ENCODE data around the gene H6PD. TPM values are rescaled to one million over a fixed set of nuclear protein-coding genes. Genes with fewer than 3 reads are reported as not detected.

The H6PD gene
- total RNA-seq, 1 donor from 2014 or later, result 36.2 TPM

- H3K27me3 Mint-ChIP-seq, result no peaks in the 10 kb centered on the region
- DNase-seq (ENCODE audit: low spot score, unreplicated experiment), result no peak
- no peaks in the 10 kb centered on the region for H3K4me1 Mint-ChIP-seq (ENCODE audit: low read depth)
- H3K4me3 Mint-ChIP-seq (ENCODE audit: low read depth), result no peak overlapping the region
- TF ChIP-seq CTCF (IDR thresholded peaks at IDR 0.05; ENCODE audit: unreplicated experiment), result no peak
- no peak overlapping the region for H3K27ac Mint-ChIP-seq
- H3K9me3 Mint-ChIP-seq (ENCODE audit: low read depth), result no peaks in the 10 kb centered on the region
- H3K36me3 Mint-ChIP-seq (ENCODE audit: insufficient read depth), result peaks cover 2% of the 10 kb centered on the region
These were observed 36.7 kb downstream of the H6PD start for GRCh38 chr1:9271283-9271682.

- no peak for TF ChIP-seq CTCF (IDR thresholded peaks at IDR 0.05; ENCODE audit: unreplicated experiment)
- no peak for DNase-seq (ENCODE audit: low spot score, unreplicated experiment)
- Mint-ChIP-seq H3K27ac (no peak overlapping the region), H3K4me3 (ENCODE audit: low read depth) (no peak overlapping the region), H3K27me3 (no peaks in the 10 kb centered on the region), H3K4me1 (ENCODE audit: low read depth) (no peaks in the 10 kb centered on the region), H3K36me3 (ENCODE audit: insufficient read depth) (peaks cover 2% of the 10 kb centered on the region), H3K9me3 (ENCODE audit: low read depth) (no peaks in the 10 kb centered on the region)
These were observed 37.5 kb downstream of the H6PD start for GRCh38 chr1:9271861-9272595.

GRCh38 chr1:9273177-9273576 is 38.6 kb downstream of the H6PD start:
- no peak for DNase-seq (ENCODE audit: low spot score, unreplicated experiment)
- H3K36me3 Mint-ChIP-seq (ENCODE audit: insufficient read depth), result peaks cover 2% of the 10 kb centered on the region
- no peaks in the 10 kb centered on the region for H3K9me3 Mint-ChIP-seq (ENCODE audit: low read depth)
- H3K4me3 Mint-ChIP-seq (ENCODE audit: low read depth), result no peak overlapping the region
- no peak overlapping the region for H3K27ac Mint-ChIP-seq
- TF ChIP-seq CTCF (IDR thresholded peaks at IDR 0.05; ENCODE audit: unreplicated experiment), result no peak
- no peaks in the 10 kb centered on the region for H3K4me1 Mint-ChIP-seq (ENCODE audit: low read depth)
- H3K27me3 Mint-ChIP-seq, result no peaks in the 10 kb centered on the region

- peaks cover 2% of the 10 kb centered on the region for H3K27me3 Mint-ChIP-seq
- H3K9me3 Mint-ChIP-seq (ENCODE audit: low read depth), result no peaks in the 10 kb centered on the region
These were observed 40.6 kb downstream of the H6PD start for GRCh38 chr1:9275161-9275560.

GRCh38 chr1:9275567-9276034 is 41.0 kb downstream of the H6PD start:
- no peak overlapping the region for H3K4me3 Mint-ChIP-seq (ENCODE audit: low read depth)
- no peak overlapping the region for H3K27ac Mint-ChIP-seq
- H3K36me3 Mint-ChIP-seq (ENCODE audit: insufficient read depth), result peaks cover 2% of the 10 kb centered on the region
- no peak for DNase-seq (ENCODE audit: low spot score, unreplicated experiment)
- peaks cover 2% of the 10 kb centered on the region for H3K27me3 Mint-ChIP-seq
- H3K4me1 Mint-ChIP-seq (ENCODE audit: low read depth), result peaks cover 14% of the 10 kb centered on the region
- H3K9me3 Mint-ChIP-seq (ENCODE audit: low read depth), result no peaks in the 10 kb centered on the region
- TF ChIP-seq CTCF (IDR thresholded peaks at IDR 0.05; ENCODE audit: unreplicated experiment), result no peak

More at GRCh38 chr1:9275161-9275560, 40.6 kb downstream of the H6PD start:
- H3K4me1 Mint-ChIP-seq (ENCODE audit: low read depth), result peaks cover 11% of the 10 kb centered on the region
- no peak for TF ChIP-seq CTCF (IDR thresholded peaks at IDR 0.05; ENCODE audit: unreplicated experiment)
- no peak overlapping the region for H3K27ac Mint-ChIP-seq
- H3K36me3 Mint-ChIP-seq (ENCODE audit: insufficient read depth), result peaks cover 2% of the 10 kb centered on the region
- no peak overlapping the region for H3K4me3 Mint-ChIP-seq (ENCODE audit: low read depth)
- DNase-seq (ENCODE audit: low spot score, unreplicated experiment), result no peak
